Urinary bladder (tissue), 4 donors: ENCODE results near the gene FNDC11. TPM values are rescaled to one million over a fixed set of nuclear protein-coding genes. Genes with fewer than 3 reads are reported as not detected.

Source experiments
- DNase-seq: peaks from one replicate; pipeline ENCODE4 v3.0.0-alpha.2; 2015; ENCODE audit errors: extremely low spot score
- H3K27ac ChIP-seq: one replicate; pipeline ENCODE4 v1.5.1; 2013; ENCODE audit warnings: low read depth, mild to moderate bottlenecking, moderate library complexity
- H3K36me3 ChIP-seq: one replicate; pipeline ENCODE4 v1.6.1; 2013; ENCODE audit warnings: mild to moderate bottlenecking, moderate library complexity; ENCODE audit not compliant: insufficient read depth
- H3K4me1 ChIP-seq: one replicate; pipeline ENCODE4 v1.6.1; 2013; ENCODE audit warnings: mild to moderate bottlenecking, moderate library complexity; ENCODE audit not compliant: insufficient read depth
- H3K4me3 ChIP-seq: one replicate; pipeline ENCODE4 v1.5.1; 2013; ENCODE audit warnings: low read depth, low read length
- WGBS: extraction: QIAGEN DNeasy Blood & Tissue Kit; methylation state at CpG from one replicate; pipeline ENCODE4 v1.1.7; 2013; 5-methylcytosine and 5-hydroxymethylcytosine counted together
- polyA plus RNA-seq: library from polyadenylated mRNA; stranded (reverse); fragments of 200-250 nt; gene quantifications from one replicate; pipeline ENCODE4 v1.2.3, GENCODE V29; 2013
- total RNA-seq: library from RNA; depleted of rRNA; stranded (reverse); fragments of >200 nt; gene quantifications from one replicate; pipeline ENCODE4 v1.2.3, GENCODE V29; 2014
- donor health status: healthy with polysubstance abuse.
- donor health status: healthy.

The FNDC11 gene
- total and polyA plus RNA-seq, 2 donors = 0.63 to 0.98 TPM

GRCh38 chr20:63588641-63589041, 34.7 kb downstream of the FNDC11 start:
- H3K4me1 ChIP-seq = no peaks in the 10 kb centered on the region
- H3K27ac ChIP-seq = no peak overlapping the region
- no peak overlapping the region for H3K4me3 ChIP-seq
- H3K36me3 ChIP-seq = peaks cover 7% of the 10 kb centered on the region
- no peak for DNase-seq
- WGBS = 87% methylated on average over 11 of the region's 11 CpGs

GRCh38 chr20:63589261-63590217, 35.6 kb downstream of the FNDC11 start:
- H3K4me3 ChIP-seq = no peak overlapping the region
- DNase-seq = no peak
- H3K4me1 ChIP-seq = no peaks in the 10 kb centered on the region
- no peak overlapping the region for H3K27ac ChIP-seq
- 87% methylated on average over 38 of the region's 38 CpGs for WGBS
- H3K36me3 ChIP-seq = peaks cover 7% of the 10 kb centered on the region

GRCh38 chr20:63590218-63591146, 36.5 kb downstream of the FNDC11 start:
- no peak overlapping the region for H3K27ac ChIP-seq
- no peaks in the 10 kb centered on the region for H3K4me1 ChIP-seq
- 94% methylated on average over 52 of the region's 52 CpGs for WGBS
- no peak overlapping the region for H3K4me3 ChIP-seq
- DNase-seq = no peak
- peaks cover 10% of the 10 kb centered on the region for H3K36me3 ChIP-seq

- Histone ChIP-seq H3K4me3 (no peak overlapping the region), H3K4me1 (no peaks in the 10 kb centered on the region), H3K36me3 (peaks cover 11% of the 10 kb centered on the region), H3K27ac (no peak overlapping the region)
- DNase-seq = no peak
- WGBS = 91% methylated on average over 4 of the region's 4 CpGs
Measured at GRCh38 chr20:63591147-63591533, 37.2 kb downstream of the FNDC11 start.

GRCh38 chr20:63591786-63592355, 37.9 kb downstream of the FNDC11 start:
- no peaks in the 10 kb centered on the region for H3K4me1 ChIP-seq
- DNase-seq = no peak

GRCh38 chr20:63592661-63593060, 38.7 kb downstream of the FNDC11 start:
- no peak overlapping the region for H3K4me3 ChIP-seq
- H3K4me1 ChIP-seq = no peaks in the 10 kb centered on the region
- H3K27ac ChIP-seq = no peak overlapping the region
- peaks cover 11% of the 10 kb centered on the region for H3K36me3 ChIP-seq
- WGBS = 95% methylated on average over 13 of the region's 13 CpGs
- DNase-seq = no peak

More at GRCh38 chr20:63591786-63592355, 37.9 kb downstream of the FNDC11 start:
- Histone ChIP-seq H3K27ac (no peak overlapping the region), H3K4me3 (no peak overlapping the region), H3K36me3 (peaks cover 11% of the 10 kb centered on the region)
- WGBS = 95% methylated on average over 28 of the region's 28 CpGs

GRCh38 chr20:63594043-63594561, 40.1 kb downstream of the FNDC11 start:
- DNase-seq = no peak
- Histone ChIP-seq H3K27ac (no peak overlapping the region), H3K4me3 (no peak overlapping the region), H3K36me3 (peaks cover 11% of the 10 kb centered on the region), H3K4me1 (no peaks in the 10 kb centered on the region)
- WGBS = 85% methylated on average over 10 of the region's 10 CpGs

GRCh38 chr20:63595416-63596127, 41.6 kb downstream of the FNDC11 start:
- peaks cover 3% of the 10 kb centered on the region for H3K36me3 ChIP-seq
- DNase-seq = no peak
- H3K4me1 ChIP-seq = no peaks in the 10 kb centered on the region
- 94% methylated on average over 30 of the region's 30 CpGs for WGBS
- H3K27ac ChIP-seq = no peak overlapping the region
- no peak overlapping the region for H3K4me3 ChIP-seq

- Histone ChIP-seq H3K36me3 (peaks cover 3% of the 10 kb centered on the region), H3K27ac (no peak overlapping the region), H3K4me1 (no peaks in the 10 kb centered on the region), H3K4me3 (no peak overlapping the region)
- no peak for DNase-seq
- 90% methylated on average over 6 of the region's 6 CpGs for WGBS
Measured at GRCh38 chr20:63596423-63596822, 42.5 kb downstream of the FNDC11 start.

GRCh38 chr20:63597651-63598478, 43.9 kb downstream of the FNDC11 start:
- 89% methylated on average over 23 of the region's 23 CpGs for WGBS
- Histone ChIP-seq H3K36me3 (peaks cover 7% of the 10 kb centered on the region), H3K4me1 (no peaks in the 10 kb centered on the region), H3K27ac (no peak overlapping the region), H3K4me3 (no peak overlapping the region)
- no peak for DNase-seq

- H3K4me3 ChIP-seq = no peak overlapping the region
- no peak for DNase-seq
- 87% methylated on average over 33 of the region's 33 CpGs for WGBS
- H3K36me3 ChIP-seq = peaks cover 7% of the 10 kb centered on the region
- no peaks in the 10 kb centered on the region for H3K4me1 ChIP-seq
- no peak overlapping the region for H3K27ac ChIP-seq
Measured at GRCh38 chr20:63598479-63599395, 44.8 kb downstream of the FNDC11 start.
